GM18505 (cell line): ENCODE measurements around the gene RALGPS1.

Experiments used
- ATAC-seq: cut with Tn5 transposase; IDR thresholded peaks from one replicate; pipeline ENCODE4 v1.9.1; 2021; ENCODE audit not compliant: unreplicated experiment
- POLR2A ChIP-seq: IDR thresholded peaks from 4 replicates; pipeline ENCODE4 v1.6.1; 2011; ENCODE audit warnings: borderline replicate concordance; ENCODE audit not compliant: insufficient read depth, insufficient read length; ENCODE audit errors: extremely low read depth

RALGPS1 gene

GRCh38 chr9:127263664-127264063, 349.1 kb downstream of the RALGPS1 start:
- no peak for ATAC-seq
- no peak for TF ChIP-seq POLR2A

- no peak for TF ChIP-seq POLR2A
- ATAC-seq = no peak
Measured at GRCh38 chr9:127264462-127265219, 350.1 kb downstream of the RALGPS1 start, which contains the start of gene GARNL3. Gene GARNL3, plus strand, starts transcription at chr9:127264774. Its CDS starts 104 bp downstream, at chr9:127264878.

GRCh38 chr9:127267793-127268525, 353.4 kb downstream of the RALGPS1 start:
- TF ChIP-seq POLR2A = no peak
- no peak for ATAC-seq

GRCh38 chr9:127269449-127269848, 354.9 kb downstream of the RALGPS1 start:
- no peak for TF ChIP-seq POLR2A
- ATAC-seq = no peak
